Measurements from ENCODE around the gene PIK3R5. TPM values are rescaled to one million over a fixed set of nuclear protein-coding genes. Genes with fewer than 3 reads are reported as not detected.
"Not testable (repeated sequence)": the region's sequence is repeated elsewhere in the genome, so short reads cannot be mapped to it uniquely, and the experiment has no call there.

PIK3R5 gene
- polyA plus RNA-seq, 1 donor from 2014 or later, result not detected

- Histone ChIP-seq H3K4me3 (ENCODE audit: low read length) (no peak overlapping the region), H3K36me3 (ENCODE audit: insufficient read depth, low read length) (no peaks in the 10 kb centered on the region), H3K79me2 (replicated peaks; ENCODE audit: insufficient read depth, low read length) (no peaks in the 10 kb centered on the region), H4K20me1 (ENCODE audit: insufficient read depth) (no peaks in the 10 kb centered on the region), H2AFZ (ENCODE audit: low read depth, low read length) (no peak overlapping the region), H3K9me2 (ENCODE audit: insufficient read depth, low read length) (no peaks in the 10 kb centered on the region), H3K9ac (ENCODE audit: low read length) (no peak overlapping the region), H3F3A (ENCODE audit: insufficient read depth, low read length, poor library complexity, severe bottlenecking) (no peaks in the 10 kb centered on the region), H3K9me3 (ENCODE audit: low read length) (no peaks in the 10 kb centered on the region), H3K4me2 (ENCODE audit: low read length) (no peak overlapping the region), H3K27ac (ENCODE audit: low read length) (no peak overlapping the region), H3K27me3 (ENCODE audit: insufficient read depth, low read depth, low read length) (no peaks in the 10 kb centered on the region)
- TF ChIP-seq SMC3 (conservative IDR thresholded peaks at IDR 0.05; ENCODE audit: poor library complexity), result no peak
- TF ChIP-seq EZH2 (IDR thresholded peaks at IDR 0.05; ENCODE audit: borderline replicate concordance, insufficient read depth, low read length, poor library complexity, severe bottlenecking), result no peak
- no peak for TF ChIP-seq TAF1 (IDR thresholded peaks at IDR 0.05; ENCODE audit: low read depth)
- TF ChIP-seq, protein P1, sequence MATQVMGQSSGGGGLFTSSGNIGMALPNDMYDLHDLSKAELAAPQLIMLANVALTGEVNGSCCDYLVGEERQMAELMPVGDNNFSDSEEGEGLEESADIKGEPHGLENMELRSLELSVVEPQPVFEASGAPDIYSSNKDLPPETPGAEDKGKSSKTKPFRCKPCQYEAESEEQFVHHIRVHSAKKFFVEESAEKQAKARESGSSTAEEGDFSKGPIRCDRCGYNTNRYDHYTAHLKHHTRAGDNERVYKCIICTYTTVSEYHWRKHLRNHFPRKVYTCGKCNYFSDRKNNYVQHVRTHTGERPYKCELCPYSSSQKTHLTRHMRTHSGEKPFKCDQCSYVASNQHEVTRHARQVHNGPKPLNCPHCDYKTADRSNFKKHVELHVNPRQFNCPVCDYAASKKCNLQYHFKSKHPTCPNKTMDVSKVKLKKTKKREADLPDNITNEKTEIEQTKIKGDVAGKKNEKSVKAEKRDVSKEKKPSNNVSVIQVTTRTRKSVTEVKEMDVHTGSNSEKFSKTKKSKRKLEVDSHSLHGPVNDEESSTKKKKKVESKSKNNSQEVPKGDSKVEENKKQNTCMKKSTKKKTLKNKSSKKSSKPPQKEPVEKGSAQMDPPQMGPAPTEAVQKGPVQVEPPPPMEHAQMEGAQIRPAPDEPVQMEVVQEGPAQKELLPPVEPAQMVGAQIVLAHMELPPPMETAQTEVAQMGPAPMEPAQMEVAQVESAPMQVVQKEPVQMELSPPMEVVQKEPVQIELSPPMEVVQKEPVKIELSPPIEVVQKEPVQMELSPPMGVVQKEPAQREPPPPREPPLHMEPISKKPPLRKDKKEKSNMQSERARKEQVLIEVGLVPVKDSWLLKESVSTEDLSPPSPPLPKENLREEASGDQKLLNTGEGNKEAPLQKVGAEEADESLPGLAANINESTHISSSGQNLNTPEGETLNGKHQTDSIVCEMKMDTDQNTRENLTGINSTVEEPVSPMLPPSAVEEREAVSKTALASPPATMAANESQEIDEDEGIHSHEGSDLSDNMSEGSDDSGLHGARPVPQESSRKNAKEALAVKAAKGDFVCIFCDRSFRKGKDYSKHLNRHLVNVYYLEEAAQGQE (IDR thresholded peaks at IDR 0.05; ENCODE audit: borderline replicate concordance), result no peak
- no peak for TF ChIP-seq RAD21 (conservative IDR thresholded peaks at IDR 0.05)
- TF ChIP-seq POLR2AphosphoS5 (IDR thresholded peaks at IDR 0.05), result no peak
- no peak for TF ChIP-seq EP300 (conservative IDR thresholded peaks at IDR 0.05; ENCODE audit: poor library complexity, severe bottlenecking)
- TF ChIP-seq, protein P2, sequence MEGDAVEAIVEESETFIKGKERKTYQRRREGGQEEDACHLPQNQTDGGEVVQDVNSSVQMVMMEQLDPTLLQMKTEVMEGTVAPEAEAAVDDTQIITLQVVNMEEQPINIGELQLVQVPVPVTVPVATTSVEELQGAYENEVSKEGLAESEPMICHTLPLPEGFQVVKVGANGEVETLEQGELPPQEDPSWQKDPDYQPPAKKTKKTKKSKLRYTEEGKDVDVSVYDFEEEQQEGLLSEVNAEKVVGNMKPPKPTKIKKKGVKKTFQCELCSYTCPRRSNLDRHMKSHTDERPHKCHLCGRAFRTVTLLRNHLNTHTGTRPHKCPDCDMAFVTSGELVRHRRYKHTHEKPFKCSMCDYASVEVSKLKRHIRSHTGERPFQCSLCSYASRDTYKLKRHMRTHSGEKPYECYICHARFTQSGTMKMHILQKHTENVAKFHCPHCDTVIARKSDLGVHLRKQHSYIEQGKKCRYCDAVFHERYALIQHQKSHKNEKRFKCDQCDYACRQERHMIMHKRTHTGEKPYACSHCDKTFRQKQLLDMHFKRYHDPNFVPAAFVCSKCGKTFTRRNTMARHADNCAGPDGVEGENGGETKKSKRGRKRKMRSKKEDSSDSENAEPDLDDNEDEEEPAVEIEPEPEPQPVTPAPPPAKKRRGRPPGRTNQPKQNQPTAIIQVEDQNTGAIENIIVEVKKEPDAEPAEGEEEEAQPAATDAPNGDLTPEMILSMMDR (IDR thresholded peaks at IDR 0.05; ENCODE audit: poor library complexity, severe bottlenecking), result no peak
- no peak for TF ChIP-seq MXI1 (conservative IDR thresholded peaks at IDR 0.05; ENCODE audit: poor library complexity, severe bottlenecking)
Measured at GRCh38 chr17:8857919-8858318, 107.6 kb downstream of the PIK3R5 start.

GRCh38 chr17:8856869-8857575 lies 108.5 kb downstream of the PIK3R5 start:
- Histone ChIP-seq H3K9ac (ENCODE audit: low read length) (no peak overlapping the region), H3K36me3 (ENCODE audit: insufficient read depth, low read length) (no peaks in the 10 kb centered on the region), H4K20me1 (ENCODE audit: insufficient read depth) (no peaks in the 10 kb centered on the region), H3K79me2 (replicated peaks; ENCODE audit: insufficient read depth, low read length) (no peaks in the 10 kb centered on the region), H3K9me2 (ENCODE audit: insufficient read depth, low read length) (no peaks in the 10 kb centered on the region), H2AFZ (ENCODE audit: low read depth, low read length) (no peak overlapping the region), H3K4me3 (ENCODE audit: low read length) (no peak overlapping the region), H3K27ac (ENCODE audit: low read length) (no peak overlapping the region), H3K9me3 (ENCODE audit: low read length) (no peaks in the 10 kb centered on the region), H3K27me3 (ENCODE audit: insufficient read depth, low read depth, low read length) (no peaks in the 10 kb centered on the region), H3F3A (ENCODE audit: insufficient read depth, low read length, poor library complexity, severe bottlenecking) (no peaks in the 10 kb centered on the region), H3K4me2 (ENCODE audit: low read length) (peak overlapping the region; percentile 10)
- TF ChIP-seq TAF1 (IDR thresholded peaks at IDR 0.05; ENCODE audit: low read depth) (no peak), EZH2 (IDR thresholded peaks at IDR 0.05; ENCODE audit: borderline replicate concordance, insufficient read depth, low read length, poor library complexity, severe bottlenecking) (no peak)

DNA sequence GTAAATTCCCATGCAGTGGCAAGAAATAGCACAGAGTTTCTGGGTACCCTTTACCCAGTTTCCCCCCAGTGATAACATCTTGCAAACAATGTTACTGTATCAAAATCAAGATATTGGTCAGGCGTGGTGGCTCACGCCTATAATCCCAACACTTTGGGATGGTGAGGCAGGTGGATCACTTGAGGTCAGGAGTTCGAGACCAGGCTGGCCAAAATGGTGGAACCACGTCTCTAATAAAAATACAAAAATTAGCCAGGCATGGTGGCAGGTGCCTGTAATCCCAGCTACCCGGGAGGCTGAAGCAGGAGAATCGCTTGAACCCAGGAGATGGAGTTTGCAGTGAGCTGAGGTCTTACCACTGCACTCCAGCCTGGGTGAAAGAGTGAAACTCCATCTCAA lies 109.3 kb downstream of the PIK3R5 start:
- not testable (repeated sequence) for H3K4me3 ChIP-seq (ENCODE audit: low read length); H3K27me3 ChIP-seq (ENCODE audit: insufficient read depth, low read depth, low read length); H3K9me2 ChIP-seq (ENCODE audit: insufficient read depth, low read length); H3F3A ChIP-seq (ENCODE audit: insufficient read depth, low read length, poor library complexity, severe bottlenecking); H3K27ac ChIP-seq (ENCODE audit: low read length); H3K36me3 ChIP-seq (ENCODE audit: insufficient read depth, low read length); H4K20me1 ChIP-seq (ENCODE audit: insufficient read depth); H3K9me3 ChIP-seq (ENCODE audit: low read length); H3K79me2 ChIP-seq (replicated peaks; ENCODE audit: insufficient read depth, low read length); H2AFZ ChIP-seq (ENCODE audit: low read depth, low read length); H3K9ac ChIP-seq (ENCODE audit: low read length); H3K4me2 ChIP-seq (ENCODE audit: low read length)

Measured in neural cell (in vitro differentiated cells).